Ishikawa (cell line): ENCODE measurements around the gene UNC80.

Source experiments
- CEBPB ChIP-seq: IDR thresholded peaks from 2 replicates; pipeline ENCODE4 v1.6.1; 2012
- CREB1 ChIP-seq: IDR thresholded peaks from 2 replicates; pipeline ENCODE4 v1.6.1; 2012; ENCODE audit warnings: low read depth
- EGR1 ChIP-seq: IDR thresholded peaks from 2 replicates; pipeline ENCODE4 v1.6.1; 2012
- EP300 ChIP-seq: IDR thresholded peaks from 2 replicates; pipeline ENCODE4 v1.6.1; 2012; ENCODE audit warnings: borderline replicate concordance
- FOXM1 ChIP-seq: IDR thresholded peaks from 2 replicates; pipeline ENCODE4 v1.6.1; 2012; ENCODE audit warnings: low read depth, borderline replicate concordance
- MAX ChIP-seq: IDR thresholded peaks from 2 replicates; pipeline ENCODE4 v1.6.1; 2012
- NFIC ChIP-seq: IDR thresholded peaks from 2 replicates; pipeline ENCODE4 v1.6.1; 2012
- RAD21 ChIP-seq: IDR thresholded peaks from 2 replicates; pipeline ENCODE4 v1.6.1; 2012; ENCODE audit warnings: low read depth
- REST ChIP-seq: IDR thresholded peaks from 2 replicates; pipeline ENCODE4 v1.6.1; 2012; ENCODE audit warnings: low read depth, mild to moderate bottlenecking
- TAF1 ChIP-seq: IDR thresholded peaks from 2 replicates; pipeline ENCODE4 v1.6.1; 2012; ENCODE audit warnings: low read depth, mild to moderate bottlenecking
- TCF12 ChIP-seq: IDR thresholded peaks from 2 replicates; pipeline ENCODE4 v1.6.1; 2012; ENCODE audit warnings: low read depth
- TEAD4 ChIP-seq: IDR thresholded peaks from 2 replicates; pipeline ENCODE4 v1.6.1; 2012
- USF1 ChIP-seq: IDR thresholded peaks from 2 replicates; pipeline ENCODE4 v1.6.1; 2012
- YY1 ChIP-seq: IDR thresholded peaks from 2 replicates; pipeline ENCODE4 v1.6.1; 2012; ENCODE audit warnings: low read depth
- ZBTB7A ChIP-seq: IDR thresholded peaks from 2 replicates; pipeline ENCODE4 v1.6.1; 2012; ENCODE audit warnings: low read depth

UNC80 gene

GRCh38 chr2:209830722-209831465 is 59.3 kb downstream of the UNC80 start:
- TF ChIP-seq RAD21 (no peak), EP300 (no peak), TCF12 (no peak), CEBPB (no peak), CREB1 (no peak), FOXM1 (no peak), YY1 (no peak), REST (no peak), USF1 (no peak), NFIC (no peak), TEAD4 (no peak), ZBTB7A (no peak), TAF1 (no peak), EGR1 (no peak), MAX (no peak)

- TF ChIP-seq TCF12 (no peak), RAD21 (no peak)
Observed at GRCh38 chr2:209834767-209835166, 63.1 kb downstream of the UNC80 start.

DNA sequence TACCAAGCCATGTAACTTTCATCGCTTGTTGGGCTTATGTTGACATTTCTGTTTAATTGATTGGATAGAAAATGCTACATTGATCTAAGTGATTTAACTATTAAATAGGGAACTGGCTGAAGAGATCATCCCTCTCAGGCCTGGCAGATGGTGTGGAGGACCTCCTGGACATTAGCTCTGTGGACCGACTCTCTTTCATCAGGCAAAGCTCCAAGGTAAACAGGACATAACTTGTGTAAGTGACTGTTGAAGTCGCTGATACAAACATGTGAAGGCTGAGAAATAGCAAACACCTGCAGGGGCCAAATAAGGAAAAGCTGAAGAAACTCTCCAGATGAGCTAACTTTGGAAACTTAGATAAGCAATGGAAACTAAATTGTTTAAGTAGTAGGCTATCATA is 68.8 kb downstream of the UNC80 start:
- no peak for TF ChIP-seq NFIC
- no peak for TF ChIP-seq YY1
- TF ChIP-seq TCF12, result no peak
- no peak for TF ChIP-seq EGR1
- TF ChIP-seq TAF1, result no peak
- no peak for TF ChIP-seq REST
- TF ChIP-seq MAX, result no peak
- no peak for TF ChIP-seq CEBPB
- TF ChIP-seq FOXM1, result no peak
- TF ChIP-seq EP300, result no peak
- no peak for TF ChIP-seq USF1
- no peak for TF ChIP-seq ZBTB7A
- TF ChIP-seq CREB1, result no peak
- TF ChIP-seq RAD21, result no peak
- no peak for TF ChIP-seq TEAD4

DNA sequence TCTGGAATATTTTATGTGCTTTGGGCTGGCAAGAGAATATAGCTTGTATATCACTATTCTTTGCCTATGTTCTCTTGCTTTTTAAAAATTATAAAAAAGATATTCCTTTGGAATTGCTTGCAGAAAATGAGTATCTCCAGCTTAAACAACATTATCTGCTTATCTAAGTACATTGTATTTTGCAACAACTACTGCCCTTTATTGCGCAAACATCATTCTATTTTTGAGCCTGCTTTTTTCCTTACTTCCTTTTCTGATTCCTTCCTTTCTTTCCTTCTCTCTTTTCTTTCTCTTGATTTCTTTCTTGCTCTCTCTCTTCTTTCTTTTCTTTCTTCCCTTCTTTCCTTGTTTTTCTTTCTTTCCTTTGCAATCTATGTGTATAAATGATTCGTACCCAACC is 74.0 kb downstream of the UNC80 start:
- no peak for TF ChIP-seq TAF1
- TF ChIP-seq CEBPB, result peak; percentile 64; the same call in 1 of the 2 replicates

DNA sequence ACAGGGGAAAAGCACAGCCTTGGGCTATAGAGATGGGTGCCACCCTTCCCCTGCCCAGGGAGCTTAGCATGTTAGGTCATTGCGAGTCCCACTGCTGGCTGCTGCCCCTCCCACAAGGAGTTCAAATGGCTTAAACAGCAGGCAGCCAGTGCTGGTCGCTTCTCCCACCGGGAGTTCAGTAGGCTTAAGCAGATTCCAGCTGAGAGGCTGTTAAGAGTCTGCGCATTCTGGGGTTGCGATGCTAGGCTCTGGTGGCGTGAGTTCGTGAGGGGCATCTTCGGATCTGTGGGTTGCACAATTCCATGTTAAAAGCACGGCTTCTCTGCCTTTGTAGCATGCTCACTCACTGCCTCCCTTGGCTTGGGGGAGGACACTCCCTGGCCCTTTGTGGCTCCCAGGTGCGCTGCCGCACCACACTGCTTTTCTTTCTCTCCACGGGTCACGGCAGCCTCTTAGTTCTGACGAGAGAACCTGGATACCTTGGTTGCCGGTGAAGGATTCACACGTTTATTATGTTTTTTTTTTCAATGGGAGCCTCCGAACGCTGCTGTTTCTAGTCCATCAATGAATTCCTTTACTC is 93.2 kb downstream of the UNC80 start:
- no peak for TF ChIP-seq FOXM1
- no peak for TF ChIP-seq USF1
- TF ChIP-seq REST, result no peak
- TF ChIP-seq TEAD4, result no peak
- TF ChIP-seq TCF12, result no peak
